ENCODE data around the gene PRRT1B.
"Not testable (repeated sequence)": the region's sequence is repeated elsewhere in the genome, so short reads cannot be mapped to it uniquely, and the experiment has no call there.

PRRT1B gene

DNA sequence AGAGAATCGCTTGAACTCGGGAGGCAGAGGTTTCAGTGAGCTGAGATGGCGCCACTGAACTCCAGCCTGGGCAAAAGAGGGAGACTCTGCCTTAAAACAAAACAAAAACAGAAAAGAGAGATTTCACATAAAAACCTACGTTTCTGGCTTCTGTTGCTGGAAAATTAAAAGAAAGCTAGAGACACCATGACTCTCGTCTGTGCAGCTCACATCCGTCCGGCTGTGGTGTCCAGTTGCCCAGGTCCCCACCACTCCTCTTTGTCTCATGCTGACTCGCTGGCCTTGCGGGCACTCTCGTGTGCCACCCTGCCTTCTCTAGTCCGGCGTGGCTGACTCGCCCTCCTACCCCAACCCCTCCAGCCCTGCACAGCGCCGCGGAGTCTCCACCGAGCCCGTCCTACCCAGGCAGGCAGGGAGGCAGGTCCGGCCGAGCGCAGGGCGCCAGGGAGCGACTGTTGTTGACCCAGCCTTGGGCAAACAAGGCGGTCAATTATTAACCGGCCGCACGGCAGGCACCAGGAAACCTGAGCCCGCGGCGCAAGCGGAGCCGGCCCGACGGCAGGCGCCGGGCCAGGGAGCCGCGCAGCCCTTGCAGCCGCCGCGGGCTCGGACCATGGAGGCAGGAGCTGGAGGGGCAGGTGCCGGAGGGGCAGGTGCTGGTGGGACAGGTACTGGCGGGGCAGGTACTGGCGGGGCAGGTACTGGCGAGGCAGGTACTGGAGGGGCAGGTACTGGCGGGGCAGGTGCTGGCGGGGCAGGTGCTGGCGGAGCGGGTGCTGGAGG lies at the start of gene PRRT1B:
Gene PRRT1B, plus strand, starts transcription at position 521 of the 783 bp plus-strand sequence. Its CDS starts 93 bp downstream, at position 614.
- DNase-seq (ENCODE audit: low read depth, low spot score) = no peak

DNA sequence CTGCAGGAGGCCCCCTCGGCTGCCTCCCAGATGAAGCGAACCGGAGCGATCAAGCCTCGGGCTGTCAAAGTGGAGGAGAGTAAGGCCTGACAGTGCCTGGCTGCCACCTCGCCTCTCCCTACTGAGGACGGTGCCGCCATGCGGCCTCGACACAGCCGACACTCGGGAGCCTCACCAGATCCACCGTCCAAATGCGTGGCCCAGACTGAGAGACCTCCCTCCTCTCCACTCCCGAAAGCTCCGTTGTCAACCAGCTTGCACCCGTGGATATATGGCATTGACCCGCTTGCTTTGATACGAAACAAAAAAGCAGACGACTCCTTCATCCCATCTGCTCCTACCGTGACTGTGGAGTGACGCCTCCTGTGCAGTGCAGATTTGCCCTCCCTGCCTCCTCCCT lies 49.5 kb upstream of the PRRT1B start:
- no peak for DNase-seq (ENCODE audit: low read depth, low spot score)

GRCh38 chr9:131496844-131497405 lies 48.4 kb upstream of the PRRT1B start:
- no peak for DNase-seq (ENCODE audit: low read depth, low spot score)

GRCh38 chr9:131499254-131499767 lies 46.0 kb upstream of the PRRT1B start:
- DNase-seq (ENCODE audit: low read depth, low spot score) = no peak

GRCh38 chr9:131500377-131500776 lies 44.9 kb upstream of the PRRT1B start:
- DNase-seq (ENCODE audit: low read depth, low spot score) = no peak

- no peak for DNase-seq (ENCODE audit: low read depth, low spot score)
Observed at GRCh38 chr9:131500939-131501541, 44.3 kb upstream of the PRRT1B start.

- peak; percentile 39 for DNase-seq (ENCODE audit: low read depth, low spot score)
Observed at GRCh38 chr9:131502781-131503625, 42.3 kb upstream of the PRRT1B start, which contains the start of gene POMT1. Gene POMT1 (plus strand): TSS chr9:131502918. CDS start chr9:131504219, 1,301 bp downstream.

DNA sequence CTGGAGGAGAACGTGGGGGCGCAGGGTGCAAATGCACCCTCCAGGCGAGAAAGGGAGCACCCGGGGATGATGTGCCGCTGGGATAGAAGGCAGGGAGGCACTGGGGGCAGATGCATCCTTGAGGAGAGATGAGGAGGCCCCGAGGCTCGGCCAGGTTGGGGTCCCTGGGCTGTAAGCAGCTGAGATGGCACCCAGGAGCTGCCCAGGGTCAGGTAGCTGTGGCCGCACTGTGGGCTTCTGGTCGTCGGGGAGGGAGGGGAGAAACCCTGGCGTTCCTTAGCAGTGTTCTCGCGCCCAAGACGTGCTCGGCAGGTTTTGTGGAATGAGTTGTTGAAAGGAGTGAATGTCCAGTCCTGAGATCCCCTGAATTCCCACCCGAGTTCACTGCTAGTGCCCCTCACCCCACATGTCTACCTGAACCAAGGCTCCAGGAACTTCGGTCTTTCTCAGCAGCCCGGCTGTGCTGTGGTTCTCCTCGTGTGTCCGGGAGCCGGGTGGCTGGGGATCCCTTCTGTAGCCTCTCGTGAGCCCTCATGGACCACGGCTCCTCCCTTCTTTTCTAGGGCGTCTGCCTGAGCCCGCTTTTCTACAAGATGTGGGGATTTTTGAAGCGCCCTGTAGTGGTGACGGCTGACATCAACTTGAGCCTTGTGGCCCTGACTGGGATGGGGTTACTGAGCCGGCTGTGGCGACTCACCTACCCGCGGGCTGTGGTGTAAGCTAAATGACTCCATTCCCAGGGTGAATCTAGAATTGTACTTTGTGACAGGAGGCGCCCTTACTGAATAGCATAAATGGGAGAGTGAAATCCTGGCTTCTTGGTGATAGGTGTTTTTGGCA lies 41.5 kb upstream of the PRRT1B start:
- no peak for DNase-seq (ENCODE audit: low read depth, low spot score)

DNA sequence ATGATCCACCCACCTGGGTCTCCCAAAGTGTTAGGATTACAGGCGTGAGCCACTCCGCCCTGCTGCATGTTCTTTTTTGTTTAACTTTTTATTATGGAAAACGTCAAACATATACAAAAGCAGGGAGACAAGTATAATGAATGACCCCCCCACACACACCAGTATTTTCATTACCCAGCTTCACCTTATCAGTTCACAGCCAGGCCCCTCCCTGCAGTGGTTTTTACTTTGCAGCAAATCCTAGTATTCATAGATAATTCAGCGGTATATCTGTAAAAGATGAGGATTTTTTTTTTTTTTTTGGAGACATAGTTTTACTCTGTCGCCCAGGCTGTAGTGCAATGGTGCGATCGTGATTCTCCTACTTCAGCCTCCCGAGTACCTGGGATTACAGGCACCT lies 40.3 kb upstream of the PRRT1B start:
- no peak for DNase-seq (ENCODE audit: low read depth, low spot score)

DNA sequence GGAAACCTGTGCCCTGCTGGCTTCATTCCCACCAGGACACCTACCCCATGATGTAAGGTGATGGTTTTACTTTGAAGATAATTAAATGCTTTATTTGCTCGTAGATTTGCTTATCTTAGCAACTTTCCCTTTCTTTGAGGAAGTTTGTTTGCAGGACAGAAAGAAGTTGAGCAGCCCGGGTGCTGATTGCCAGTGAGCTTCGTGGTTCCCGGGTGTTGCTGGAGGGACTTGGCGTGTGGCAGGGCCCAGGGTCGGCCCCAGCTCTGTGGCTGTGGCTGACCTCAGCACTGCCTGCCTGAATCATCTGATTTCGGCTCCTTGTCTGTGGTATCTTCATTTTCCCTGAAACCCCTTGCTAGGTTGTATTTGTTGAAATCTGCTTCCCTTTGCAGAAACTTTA lies 33.9 kb upstream of the PRRT1B start:
- DNase-seq (ENCODE audit: low read depth, low spot score) = no peak

- no peak for DNase-seq (ENCODE audit: low read depth, low spot score)
Observed at GRCh38 chr9:131511880-131512279, 33.4 kb upstream of the PRRT1B start.

GRCh38 chr9:131513177-131513576 lies 32.1 kb upstream of the PRRT1B start:
- no peak for DNase-seq (ENCODE audit: low read depth, low spot score)

DNA sequence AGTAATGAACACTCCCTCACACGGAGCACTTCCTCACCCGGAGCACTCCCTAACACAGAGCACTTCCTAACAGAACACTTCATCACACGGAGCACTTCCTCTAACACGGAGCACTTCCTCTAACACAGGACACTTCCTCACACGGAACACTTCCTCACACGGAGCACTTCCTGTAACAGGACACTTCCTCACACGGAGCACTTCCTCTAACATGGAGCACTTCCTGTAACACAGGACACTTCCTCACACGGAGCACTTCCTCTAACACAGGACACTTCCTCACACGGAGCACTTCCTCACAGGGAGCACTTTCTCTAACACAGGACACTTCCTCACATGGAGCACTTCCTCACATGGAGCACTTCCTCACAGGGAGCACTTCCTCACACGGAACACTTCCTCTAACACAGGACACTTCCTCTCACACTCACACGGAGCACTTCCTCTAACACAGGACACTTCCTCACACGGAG lies 29.7 kb upstream of the PRRT1B start:
- not testable (repeated sequence) for DNase-seq (ENCODE audit: low read depth, low spot score)

- DNase-seq (ENCODE audit: low read depth, low spot score) = no peak
Observed at GRCh38 chr9:131516100-131516499, 29.2 kb upstream of the PRRT1B start.

DNA sequence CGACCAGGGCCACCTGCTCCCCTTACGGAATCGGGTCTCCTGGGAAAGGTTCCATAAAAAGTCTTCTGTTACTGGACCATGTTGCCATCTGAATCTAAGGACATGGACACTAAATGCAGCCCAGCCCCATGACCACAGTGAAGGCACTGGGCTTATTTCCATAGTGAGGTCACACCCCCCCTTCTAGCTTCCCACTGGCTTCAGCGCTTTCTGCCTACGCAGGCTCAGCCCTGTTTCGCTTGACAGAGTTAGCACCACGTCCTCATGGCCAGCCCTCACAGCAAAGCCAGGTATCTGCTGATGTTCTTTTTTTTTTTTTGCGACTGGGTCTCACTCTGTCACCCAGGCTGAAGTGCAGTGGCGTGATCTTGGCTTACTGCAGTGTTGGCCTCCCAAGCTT lies 28.4 kb upstream of the PRRT1B start:
- no peak for DNase-seq (ENCODE audit: low read depth, low spot score)

- DNase-seq (ENCODE audit: low read depth, low spot score) = no peak
Observed at GRCh38 chr9:131517761-131518190, 27.5 kb upstream of the PRRT1B start.

GRCh38 chr9:131518553-131518952 lies 26.8 kb upstream of the PRRT1B start:
- no peak for DNase-seq (ENCODE audit: low read depth, low spot score)

DNA sequence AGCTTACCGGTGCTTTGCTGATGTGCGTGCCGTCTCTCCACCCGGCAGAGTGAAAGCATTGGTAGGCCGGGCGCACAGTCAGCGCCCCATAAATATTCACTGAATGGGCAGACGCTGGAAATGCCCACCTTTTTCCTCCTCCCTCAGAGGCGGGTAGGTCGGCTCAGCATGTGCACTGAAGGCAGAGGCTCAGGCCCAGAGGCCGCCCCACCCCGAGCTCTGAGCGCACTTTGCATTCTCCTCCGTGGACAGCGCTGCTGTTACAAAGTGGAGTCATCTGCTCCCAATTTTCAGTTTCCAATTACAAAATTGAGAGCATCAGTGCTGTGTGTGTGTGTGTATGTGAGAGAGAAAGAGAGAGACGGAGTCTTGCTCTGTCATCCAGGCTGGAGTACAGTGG lies 24.8 kb upstream of the PRRT1B start:
- DNase-seq (ENCODE audit: low read depth, low spot score) = no peak

DNA sequence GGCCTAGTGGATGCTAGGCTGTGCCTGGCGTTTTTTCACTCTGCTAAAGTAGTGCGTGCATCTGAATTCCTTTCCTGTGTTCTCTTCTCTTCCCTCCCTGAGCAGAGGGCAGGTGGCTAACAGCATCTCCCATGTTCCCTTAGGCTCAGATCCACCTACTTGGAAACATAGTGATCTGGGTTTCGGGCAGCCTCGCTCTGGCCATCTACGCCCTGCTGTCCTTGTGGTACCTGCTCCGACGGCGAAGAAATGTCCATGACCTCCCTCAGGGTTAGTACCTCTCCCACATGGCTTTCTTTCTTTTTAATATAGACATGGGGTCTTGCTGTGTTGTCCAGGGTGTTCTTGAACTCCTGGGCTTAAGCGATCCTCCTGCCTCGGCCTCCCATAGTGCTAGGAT lies 24.1 kb upstream of the PRRT1B start:
- DNase-seq (ENCODE audit: low read depth, low spot score) = no peak

DNA sequence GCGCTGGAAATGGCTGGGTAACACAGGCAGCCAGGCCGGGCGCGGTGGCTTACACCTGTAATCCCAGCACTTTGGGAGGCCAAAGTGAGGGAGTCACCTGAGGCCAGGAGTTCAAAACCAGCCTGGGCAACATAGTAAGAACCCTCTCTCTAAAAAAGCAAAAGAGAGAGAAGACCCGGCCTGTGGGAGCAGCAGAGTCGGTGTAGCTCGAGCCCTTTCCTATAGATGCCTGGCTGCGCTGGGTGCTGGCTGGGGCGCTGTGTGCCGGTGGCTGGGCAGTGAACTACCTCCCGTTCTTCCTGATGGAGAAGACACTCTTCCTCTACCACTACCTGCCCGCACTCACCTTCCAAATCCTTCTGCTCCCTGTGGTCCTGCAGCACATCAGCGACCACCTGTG lies 23.5 kb upstream of the PRRT1B start:
- no peak for DNase-seq (ENCODE audit: low read depth, low spot score)
